Activated gamma-delta T cell treated with anti-CD3 and anti-CD28 coated beads, Interleukin-2, amount 50 U/mL, for 16 hours (primary cell): ENCODE measurements around the gene WDR33.

Source experiments
- DNase-seq: peaks from one replicate; pipeline ENCODE4 v3.0.0-alpha.2; 2020; ENCODE audit warnings: low read depth

Gene WDR33

DNA sequence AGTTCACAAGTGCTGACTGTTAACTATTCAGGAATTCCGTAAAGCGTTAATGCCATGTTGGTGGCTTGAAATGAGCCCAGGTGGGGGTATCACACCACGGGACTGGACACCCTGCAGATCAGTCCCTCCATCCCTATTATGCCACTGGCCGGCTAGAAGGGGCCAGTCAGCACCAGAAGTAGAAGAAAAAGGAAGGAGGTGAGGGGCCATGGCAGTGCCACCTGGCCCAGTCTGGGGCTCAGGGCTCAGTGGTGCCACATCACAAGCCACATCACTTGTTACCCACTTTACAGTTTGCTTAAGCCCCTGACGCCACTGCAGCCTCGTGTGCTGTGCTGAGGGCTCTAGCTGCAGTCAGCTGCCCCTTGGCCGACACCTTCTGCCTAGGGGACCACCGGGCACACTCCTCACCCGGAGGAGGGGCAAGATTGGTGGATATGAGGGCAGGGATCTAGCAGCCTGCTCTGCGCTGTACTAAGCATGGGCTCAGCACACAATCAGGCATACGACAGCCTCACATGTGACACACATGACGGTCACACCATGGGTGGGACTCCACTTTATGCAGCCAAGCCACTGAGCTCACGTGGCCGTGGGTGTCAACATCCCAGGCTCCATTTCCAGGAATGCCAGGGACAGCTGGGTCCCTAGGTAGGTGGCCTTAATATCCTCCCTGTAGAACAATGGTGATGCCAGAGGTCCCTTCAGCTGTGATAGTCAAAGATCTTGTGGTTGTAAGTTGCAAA is 139.2 kb downstream of the WDR33 start:
- DNase-seq, result no peak

DNA sequence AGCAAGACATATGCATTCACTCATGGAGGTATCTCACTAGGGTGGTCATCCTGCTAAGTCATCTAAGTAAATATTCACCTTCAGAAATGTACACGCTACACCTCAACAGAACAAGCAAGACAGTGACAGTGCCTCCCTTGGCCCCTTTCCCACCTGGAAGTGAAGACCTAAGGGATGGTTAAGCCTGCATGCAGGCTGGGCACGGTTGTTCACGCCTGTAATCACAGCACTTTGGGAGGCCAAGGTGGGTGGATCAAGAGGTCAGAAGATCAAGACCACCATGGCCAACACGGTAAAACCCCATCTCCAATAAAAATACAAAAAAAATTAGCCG is 140.0 kb downstream of the WDR33 start:
- no peak for DNase-seq

DNA sequence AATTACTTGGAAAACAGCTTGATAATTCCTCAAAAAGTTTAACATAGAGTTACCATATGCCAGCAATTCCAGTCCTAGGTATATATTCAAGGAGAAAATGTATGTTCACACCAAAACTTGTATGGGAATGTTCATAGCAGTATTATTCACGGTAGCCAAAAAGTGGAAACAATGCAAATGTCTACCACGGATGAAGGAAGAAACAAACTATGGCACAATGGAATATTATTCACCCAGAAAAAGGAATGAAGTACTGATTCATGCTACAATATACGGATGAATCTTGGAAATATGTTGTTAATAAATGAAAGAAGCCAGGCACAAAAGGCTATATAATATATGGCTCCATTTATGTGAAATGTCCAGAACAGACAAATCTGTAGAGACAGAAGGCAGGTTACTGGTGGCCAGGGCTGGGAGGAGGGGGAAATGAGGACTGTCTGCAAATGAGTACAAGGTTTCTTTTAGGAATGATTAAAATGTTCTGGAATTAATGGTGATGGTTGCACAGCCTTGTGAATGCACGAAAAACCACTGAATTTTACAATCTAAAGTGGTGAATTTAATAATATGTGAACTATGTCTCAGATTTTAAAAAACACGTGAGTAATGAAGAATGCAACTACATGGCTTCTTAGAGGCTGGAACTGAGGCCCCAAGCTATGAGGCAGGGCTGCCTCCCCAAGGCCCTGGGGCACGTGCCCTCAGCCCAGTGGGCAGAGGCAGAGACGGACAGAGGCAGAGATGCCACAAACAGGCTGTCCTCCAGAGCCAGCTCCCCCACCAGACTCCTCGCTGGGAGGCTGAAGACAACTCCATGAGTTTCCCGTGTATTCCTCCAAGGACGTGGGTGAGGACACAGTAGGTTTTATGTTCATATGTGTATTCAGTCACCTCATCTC is 140.7 kb downstream of the WDR33 start:
- DNase-seq, result no peak

DNA sequence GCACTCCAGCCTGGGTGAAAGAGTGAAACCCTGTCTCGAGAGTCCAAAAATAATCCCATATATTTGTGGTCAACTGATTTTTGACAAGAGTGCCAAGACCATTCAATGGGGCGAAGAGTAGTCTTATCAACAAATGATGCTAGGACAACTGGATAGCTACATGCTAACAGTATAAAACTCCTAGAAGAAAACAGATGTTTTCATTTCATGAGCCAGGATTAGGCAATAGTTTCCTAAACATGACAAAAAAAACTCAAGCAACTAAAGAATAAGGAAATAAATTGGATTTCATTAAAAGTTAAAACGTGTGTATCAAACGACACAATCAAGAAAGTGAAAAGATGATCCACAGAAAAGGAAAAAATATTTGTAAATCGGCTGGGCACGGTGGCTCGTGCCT is 141.9 kb downstream of the WDR33 start:
- no peak for DNase-seq

DNA sequence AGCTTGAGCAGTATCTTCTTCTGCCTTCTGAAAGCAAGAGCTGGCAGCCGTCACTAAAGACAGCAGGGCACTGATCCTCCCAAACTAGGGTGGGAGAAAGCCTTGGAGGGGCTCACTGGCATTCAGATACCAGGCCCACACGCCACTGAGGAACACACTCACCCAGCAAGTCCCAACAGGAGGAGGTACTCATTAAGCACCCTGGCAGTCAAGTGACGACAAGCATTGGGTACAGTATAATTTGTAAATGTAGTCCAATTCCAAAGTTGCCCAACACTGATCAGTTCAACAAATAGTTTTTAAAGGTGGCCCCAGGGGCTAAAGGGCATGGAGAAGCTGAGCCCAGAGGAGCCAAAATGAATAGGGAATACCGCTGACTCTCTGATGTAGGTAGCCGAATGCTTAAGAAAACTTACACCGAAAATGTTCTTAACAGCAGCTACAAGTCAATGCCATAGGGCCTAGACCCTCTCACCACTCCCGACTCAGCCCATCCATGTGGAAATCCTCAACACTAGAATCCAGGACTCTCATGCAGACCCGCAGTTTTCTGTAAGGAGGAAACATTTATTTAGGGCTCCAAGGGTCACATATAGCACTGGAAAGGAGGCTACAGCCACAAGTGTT is 145.6 kb downstream of the WDR33 start:
- no peak for DNase-seq

DNA sequence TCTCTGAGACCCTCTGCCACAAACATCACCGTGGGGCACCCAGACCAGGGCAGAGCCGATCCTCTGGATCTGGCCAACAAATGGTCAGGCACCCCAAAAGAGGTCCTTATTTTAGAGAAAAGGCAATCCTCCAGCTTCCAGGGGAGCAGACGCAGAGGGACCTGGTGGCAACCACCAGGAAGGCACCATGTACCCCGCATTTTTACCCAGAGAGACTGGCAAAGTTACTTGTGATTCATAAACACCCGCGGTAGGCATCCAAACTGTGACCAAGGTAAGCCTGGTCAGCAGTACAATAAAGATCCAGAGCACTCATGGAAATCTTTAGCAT is 146.1 kb downstream of the WDR33 start:
- DNase-seq, result no peak

DNA sequence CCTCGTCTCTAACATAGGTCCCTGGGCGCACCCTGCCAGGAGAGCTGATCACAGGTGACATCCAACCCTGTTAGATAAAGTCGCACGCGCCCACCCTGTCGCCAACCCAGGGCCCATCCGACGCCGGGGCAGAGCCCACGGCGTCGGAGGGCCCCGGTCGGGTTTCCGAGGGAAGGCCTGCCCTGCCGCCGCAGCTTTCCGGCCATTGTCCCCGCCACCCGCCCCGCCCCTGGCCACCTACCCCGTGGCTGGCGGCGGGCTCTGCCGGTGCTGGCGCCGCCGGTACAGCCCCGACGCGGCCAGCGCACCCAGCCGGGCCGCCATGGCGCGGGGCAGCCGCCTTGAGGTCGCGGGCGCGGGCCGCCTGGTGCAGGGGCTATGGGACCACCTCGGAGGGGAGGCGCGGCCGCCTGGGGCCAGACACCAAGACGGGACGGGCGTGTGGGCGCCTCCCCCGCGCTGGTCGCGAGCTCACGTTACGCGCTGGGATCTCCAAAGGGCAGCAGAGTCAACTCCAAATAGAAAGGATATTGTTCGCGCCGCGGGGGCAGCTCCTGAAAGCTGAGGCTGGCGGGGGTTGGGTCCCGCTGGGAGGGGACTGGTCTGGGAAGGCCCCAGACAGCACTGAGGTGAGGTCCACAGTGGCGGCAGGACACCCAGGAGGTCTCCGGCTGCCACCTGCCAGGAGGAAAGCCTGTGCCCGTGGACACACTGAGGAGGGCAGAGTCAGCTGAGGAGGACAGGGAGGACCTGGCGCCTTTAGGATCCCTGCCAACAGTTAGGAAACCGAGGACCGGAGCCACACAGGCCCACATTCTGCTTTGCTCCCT is 146.7 kb downstream of the WDR33 start:
- no peak for DNase-seq

DNA sequence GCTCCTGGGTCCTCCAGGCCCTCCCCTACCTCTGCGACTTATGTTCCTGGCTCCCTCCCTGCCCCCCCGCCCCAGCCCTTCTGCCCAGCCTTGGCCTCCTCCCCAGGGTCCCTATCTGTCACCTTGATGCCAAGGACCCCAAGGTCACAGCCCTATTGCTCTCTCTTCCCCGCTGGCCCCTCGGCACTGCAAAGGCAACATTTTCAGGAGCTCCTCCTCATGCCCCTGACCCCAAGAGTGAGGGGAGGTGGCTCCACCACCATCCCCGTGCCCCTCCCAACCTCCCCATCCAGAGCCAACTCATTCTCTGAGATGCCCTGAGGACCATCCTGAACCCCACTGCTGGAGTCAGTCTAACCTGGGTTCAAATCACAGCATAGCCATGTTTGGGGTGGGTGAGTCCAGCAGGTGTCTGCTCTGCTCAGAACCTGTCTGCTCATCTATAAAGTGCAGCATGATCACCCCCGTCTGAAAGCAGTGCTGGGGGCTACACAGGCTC is 147.4 kb downstream of the WDR33 start:
- no peak for DNase-seq

DNA sequence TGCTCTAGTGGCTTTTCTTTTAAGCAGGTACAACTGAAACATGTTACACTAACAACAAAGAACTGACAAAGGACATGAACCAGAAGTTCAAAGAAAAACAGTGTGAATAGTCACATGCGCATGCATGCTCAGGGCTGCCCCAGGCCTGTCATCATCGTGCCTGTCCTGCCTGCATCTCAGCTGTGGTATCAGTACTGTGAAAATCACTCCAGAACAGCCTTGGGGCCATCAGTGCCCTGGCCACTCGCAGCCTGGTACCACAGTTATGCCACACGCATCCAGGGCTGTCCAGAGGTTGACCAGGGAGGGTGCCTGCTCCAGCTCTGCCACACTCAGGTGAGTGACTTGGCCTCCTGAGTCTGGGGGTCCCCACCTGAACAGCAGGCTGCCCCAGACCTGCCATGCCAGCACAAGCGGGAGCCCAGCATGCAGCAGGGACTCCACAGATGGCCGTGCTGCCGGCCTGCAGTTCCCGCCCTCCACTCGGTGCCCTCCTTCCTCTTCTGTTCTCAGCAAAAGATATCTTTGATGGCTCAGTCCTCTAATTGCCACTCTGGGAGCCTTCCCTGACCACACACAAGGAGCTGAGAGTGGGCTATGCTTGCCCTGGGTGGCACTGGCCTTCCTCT is 147.9 kb downstream of the WDR33 start:
- DNase-seq, result no peak

DNA sequence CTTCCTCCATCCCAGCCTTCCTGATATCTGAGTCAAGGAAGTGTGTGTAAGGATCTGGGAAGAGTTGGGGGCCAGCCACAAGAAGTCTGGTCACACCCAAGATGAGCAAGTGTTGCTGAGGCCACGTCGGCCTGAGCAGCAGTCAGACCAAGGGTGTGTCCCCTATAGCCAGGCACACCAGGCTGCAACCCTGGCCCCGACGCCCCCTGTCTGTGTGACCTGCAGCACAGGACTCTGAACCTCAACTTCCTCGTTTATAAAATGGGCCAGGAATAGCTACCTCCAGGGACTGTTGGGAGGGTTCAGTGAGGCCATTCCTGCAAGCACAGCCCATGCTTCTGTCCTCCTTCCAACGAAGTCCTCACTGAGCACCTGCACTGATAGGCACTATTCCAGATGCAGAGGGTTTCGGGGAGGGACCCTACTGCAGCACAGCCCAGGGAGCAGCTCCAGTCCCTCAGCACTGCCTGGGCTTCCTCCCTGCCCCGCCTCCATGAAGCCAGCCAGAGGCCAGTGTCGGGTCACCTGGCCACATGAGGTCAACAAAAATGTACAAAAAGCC is 148.9 kb downstream of the WDR33 start:
- DNase-seq, result no peak

DNA sequence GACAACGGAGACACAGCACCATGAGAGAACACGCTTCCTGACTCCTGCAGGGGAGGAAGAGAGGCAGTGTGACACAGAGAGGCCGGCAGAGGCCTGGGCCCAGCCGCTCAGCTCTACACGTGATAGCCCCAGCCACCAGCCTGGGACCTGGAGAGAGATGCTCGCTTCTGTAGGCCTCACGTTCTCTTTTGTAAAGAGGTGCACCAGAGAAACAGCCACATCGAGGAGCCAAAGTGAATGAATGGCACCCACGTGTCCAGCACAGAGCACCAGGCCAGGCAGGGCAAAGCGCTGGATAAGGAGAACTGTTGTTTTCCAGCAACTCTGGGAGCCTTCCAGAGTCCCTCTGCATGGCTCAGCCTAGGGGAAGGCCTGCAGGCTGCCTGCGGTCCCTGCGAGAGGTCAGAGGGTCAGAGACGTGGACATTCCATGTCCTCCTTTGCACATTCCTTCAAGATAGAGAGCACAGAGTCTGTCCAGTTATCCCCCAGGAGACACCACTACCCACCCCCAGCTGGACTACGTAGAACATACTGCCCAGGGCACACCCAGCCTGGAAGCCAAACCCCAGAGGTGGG is 149.8 kb downstream of the WDR33 start:
- no peak for DNase-seq

DNA sequence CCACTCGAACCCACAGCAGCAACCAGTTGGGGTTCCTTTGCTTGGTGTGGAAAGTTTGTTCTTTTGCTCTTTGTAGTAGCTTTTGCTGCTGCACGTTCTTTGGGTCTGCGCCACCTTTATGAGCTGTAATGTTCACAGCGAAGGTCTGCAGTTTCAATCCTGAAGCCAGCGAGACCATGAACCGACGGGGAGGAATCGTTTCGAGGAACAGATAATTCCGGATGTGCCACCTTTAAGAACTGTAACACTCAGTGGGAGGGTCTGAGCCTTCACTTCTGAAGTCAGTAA is 150.7 kb downstream of the WDR33 start:
- no peak for DNase-seq

DNA sequence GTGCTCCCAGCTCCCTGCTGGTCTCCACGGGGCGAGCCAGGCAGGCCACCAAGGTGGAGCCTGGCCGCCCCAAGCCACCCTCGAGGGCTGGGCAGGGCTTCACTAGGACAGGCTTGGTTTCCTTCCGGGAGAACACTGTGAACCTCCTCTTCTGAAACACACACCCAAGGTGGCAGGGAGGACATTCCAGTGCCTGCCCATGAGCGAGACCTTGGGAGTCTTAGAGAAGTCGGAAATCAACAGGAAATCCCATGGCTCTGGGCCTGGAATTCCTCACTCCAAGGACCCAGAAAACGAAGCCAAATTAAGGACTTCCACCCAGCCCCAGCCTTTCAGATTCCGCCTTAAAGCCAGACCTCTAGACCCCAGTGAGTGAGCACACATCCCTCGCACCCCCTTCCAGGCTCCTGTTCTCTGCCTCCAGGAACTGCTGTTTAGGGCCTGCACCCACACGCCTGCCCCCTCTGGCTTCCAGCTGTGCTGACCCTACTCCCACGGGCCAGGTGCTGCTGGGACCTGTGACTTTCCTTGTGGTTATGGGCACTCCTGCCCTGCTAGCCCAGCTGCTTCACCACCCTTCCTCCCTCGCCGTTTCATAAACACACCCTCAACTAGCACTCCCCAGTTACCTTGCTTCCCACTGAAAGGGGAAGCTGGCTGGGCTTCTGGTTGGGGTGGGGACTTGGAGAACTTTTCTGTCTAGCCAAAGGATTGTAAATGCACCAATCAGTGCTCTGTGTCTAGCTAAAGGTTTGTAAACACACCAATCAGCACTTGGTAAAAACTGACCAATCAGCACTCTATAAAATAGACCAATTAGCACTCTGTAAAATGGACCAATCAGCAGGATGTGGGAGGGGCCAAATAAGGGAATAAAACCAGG is 151.3 kb downstream of the WDR33 start:
- DNase-seq, result no peak

DNA sequence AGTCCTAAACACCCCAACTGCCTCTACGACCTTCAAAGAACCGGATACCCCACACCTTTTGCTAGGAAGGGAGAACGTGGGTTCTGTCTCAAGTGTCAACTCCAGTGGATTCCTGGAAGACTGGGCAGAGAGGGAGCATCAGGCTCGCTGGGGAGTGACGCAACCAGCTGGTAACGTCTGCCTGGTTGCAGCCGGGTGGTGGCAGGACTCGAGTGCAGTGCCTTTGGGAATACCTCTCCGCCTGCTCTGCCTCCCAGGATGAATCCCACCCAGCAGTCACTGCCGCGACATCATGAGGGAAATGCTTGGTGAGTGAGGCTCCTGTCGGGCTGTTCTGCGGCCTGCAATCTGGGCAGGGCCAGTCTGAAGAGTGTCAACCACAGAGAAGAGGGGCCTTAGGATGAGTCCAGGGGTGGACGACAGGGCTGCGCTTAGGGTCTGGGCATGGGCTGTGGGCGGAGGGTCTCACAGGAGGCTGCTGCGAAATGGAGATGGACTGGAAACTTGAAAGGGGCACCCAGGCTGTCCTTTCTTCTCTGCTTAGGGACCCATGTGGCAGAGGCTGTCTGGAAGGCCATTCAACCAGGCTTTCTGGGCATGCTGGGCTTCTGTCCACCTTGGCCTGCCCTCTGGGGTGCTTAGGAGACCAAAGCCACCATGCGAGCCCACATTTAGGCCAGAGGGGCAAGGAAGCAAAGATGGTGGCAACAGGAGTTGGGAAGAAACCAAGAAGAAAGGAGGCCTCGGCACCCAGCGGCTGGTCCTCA is 152.1 kb downstream of the WDR33 start:
- no peak for DNase-seq

DNA sequence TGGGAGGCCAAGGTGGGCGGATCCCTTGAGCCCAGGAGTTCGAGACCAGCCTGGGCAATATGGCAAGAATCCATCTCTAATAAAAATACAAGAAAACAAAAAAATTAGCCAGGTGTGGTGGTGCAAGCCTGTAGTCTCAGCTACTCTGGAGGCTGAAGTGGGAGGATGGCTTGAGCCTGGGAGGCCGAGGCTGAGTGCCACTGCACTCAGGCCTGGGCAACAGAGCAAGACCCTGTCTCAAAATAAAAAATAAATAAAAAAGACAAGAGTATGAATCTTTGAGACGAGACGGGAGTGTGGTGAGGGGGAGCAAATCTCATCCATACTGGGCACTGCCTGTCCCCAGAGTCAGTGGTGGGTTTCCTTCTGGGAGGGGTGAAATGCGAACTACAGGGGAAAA is 152.8 kb downstream of the WDR33 start:
- no peak for DNase-seq

DNA sequence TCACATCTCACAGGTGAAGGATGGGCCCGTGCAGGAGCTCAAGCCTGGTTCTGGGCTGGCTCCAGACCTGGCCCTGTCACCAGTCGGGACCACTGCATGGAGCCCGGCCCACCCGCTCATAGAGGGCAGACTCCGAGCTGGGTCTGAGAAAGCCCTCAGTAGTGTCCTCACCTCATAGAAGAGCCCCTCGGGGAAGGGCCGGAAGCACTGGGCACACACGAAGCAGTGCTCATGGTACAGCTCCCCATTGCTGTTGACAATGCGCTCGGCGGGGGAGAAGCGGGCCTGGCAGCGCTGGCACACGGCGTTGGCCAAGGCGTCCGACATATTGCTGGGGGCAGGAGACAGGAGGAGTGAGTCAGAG is 153.8 kb downstream of the WDR33 start:
- no peak for DNase-seq

DNA sequence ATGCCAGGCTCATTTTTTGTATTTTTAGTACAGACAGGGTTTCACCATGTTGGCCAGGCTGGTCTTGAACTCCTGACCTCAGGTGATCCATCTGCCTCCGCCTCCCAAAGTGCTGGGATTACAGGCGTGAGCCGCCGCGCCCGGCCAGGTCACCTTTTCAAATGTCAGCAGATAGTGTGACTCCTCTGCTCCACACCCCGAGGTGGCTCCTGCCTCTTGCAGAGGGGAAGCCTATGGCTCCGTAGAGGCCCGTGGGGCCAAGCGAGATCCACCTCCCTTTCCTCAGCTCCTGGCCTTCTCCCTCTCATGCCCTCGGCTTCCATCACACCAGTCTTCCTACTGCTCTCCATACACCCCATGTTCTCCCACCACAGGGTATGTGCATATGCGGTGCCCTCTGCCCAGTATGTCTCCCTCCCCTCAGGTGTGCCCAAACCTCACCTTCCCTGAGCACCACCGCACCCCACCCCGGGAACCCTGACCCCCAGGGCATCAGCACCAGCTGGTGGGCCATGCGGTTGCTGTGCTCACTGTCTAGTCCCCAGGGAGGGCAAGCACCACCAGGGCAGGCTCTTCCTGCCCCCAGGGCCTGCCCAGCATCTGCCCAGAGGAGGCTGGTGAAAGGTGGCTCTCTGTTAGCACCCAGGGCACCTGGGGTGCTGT is 154.3 kb downstream of the WDR33 start:
- no peak for DNase-seq

DNA sequence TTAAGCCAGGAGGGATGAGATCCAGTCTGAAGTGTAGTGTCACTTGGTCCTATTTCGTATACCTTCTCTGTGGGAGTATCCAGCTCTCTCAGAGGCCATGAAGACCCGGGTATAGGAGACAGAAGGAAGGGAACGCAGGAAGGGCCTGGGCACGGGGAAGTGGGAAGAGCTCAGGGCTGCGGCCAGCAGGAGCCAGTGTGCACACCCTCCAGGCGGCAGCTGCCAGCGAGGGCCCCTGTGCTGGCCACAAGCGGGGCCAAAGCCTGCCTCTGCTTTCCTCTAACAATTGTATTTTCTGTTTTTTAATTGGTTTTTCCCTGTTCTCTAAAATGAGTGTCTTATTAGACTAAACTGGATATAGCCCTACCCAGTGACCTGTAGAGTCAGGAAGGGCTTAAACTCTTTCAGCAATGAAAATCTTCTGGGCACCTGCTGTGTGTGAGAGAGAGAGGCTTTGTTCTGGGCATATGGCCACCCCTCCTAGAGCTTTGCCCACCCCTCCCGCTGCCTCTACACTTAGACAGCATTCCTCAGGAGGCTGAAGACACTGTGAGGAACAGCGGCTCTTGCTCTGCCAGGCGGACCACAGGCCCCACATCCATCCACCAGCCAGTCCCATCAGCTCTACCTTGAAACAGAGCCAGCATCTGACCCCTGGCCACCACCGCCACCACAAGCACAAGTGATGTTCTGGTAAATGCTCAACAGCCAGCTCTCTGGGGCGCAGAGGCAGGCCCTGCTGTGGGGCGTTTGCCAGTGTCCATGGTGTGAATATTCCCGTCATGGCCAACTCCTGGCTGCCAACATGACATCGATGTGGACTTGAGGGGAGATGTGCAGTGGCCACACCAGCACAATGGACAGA is 155.5 kb downstream of the WDR33 start:
- DNase-seq, result no peak
